Nephron (organoid): Measurements from ENCODE around the gene C1QC.

Experiments used
- H3K27ac Mint-ChIP-seq, 3 experiments: 2 replicates each; pipeline ENCODE4 v1.8.0; 2020; ENCODE audit warnings: mixed read lengths in 3 of 3, mild to moderate bottlenecking in 2 of 3, moderate library complexity in 1 of 3
- H3K27me3 Mint-ChIP-seq: 2 replicates; pipeline ENCODE4 v1.8.0; 2021; ENCODE audit warnings: low read depth, mild to moderate bottlenecking, moderate library complexity, mixed read lengths
- H3K36me3 Mint-ChIP-seq: 2 replicates; pipeline ENCODE4 v1.8.0; 2020; ENCODE audit warnings: low read depth, mixed read lengths
- H3K4me1 Mint-ChIP-seq: 2 replicates; pipeline ENCODE4 v1.8.0; 2020; ENCODE audit warnings: mixed read lengths
- H3K4me3 Mint-ChIP-seq, 3 experiments: 2 replicates each; pipeline ENCODE4 v1.8.0; 2020; ENCODE audit warnings: mild to moderate bottlenecking in 3 of 3, mixed read lengths in 3 of 3, moderate library complexity in 2 of 3
- H3K9me3 Mint-ChIP-seq: 2 replicates; pipeline ENCODE4 v1.8.0; 2020; ENCODE audit warnings: mixed read lengths
- CTCF ChIP-seq, 3 experiments: fragments of 200-600 bp; sonication (generic); IDR thresholded peaks; one replicate each; pipeline ENCODE4 v1.5.0; 2021; ENCODE audit warnings: antibody characterized with exemption in 3 of 3; ENCODE audit not compliant: unreplicated experiment in 3 of 3

The C1QC gene

GRCh38 chr1:22600071-22600816 lies 43.2 kb upstream of the C1QC start:
- Mint-ChIP-seq H3K27ac (no peak overlapping the region), H3K36me3 (no peaks in the 10 kb centered on the region), H3K27me3 (peaks cover 68% of the 10 kb centered on the region), H3K9me3 (no peaks in the 10 kb centered on the region), H3K4me3 (no peak overlapping the region), H3K4me1 (no peaks in the 10 kb centered on the region)
- no peak for TF ChIP-seq CTCF (IDR thresholded peaks at IDR 0.05; ENCODE audit: unreplicated experiment in 3 of 3)

GRCh38 chr1:22600817-22601605 lies 42.4 kb upstream of the C1QC start:
- no peak for TF ChIP-seq CTCF (IDR thresholded peaks at IDR 0.05; ENCODE audit: unreplicated experiment in 3 of 3)
- H3K27ac Mint-ChIP-seq, result no peak overlapping the region
- H3K9me3 Mint-ChIP-seq, result no peaks in the 10 kb centered on the region
- no peaks in the 10 kb centered on the region for H3K4me1 Mint-ChIP-seq
- peaks cover 68% of the 10 kb centered on the region for H3K27me3 Mint-ChIP-seq
- H3K36me3 Mint-ChIP-seq, result no peaks in the 10 kb centered on the region
- H3K4me3 Mint-ChIP-seq, result no peak overlapping the region

GRCh38 chr1:22601610-22602009 lies 41.8 kb upstream of the C1QC start:
- H3K4me1 Mint-ChIP-seq, result no peaks in the 10 kb centered on the region
- H3K9me3 Mint-ChIP-seq, result no peaks in the 10 kb centered on the region
- H3K4me3 Mint-ChIP-seq, result no peak overlapping the region
- no peak overlapping the region for H3K27ac Mint-ChIP-seq
- peaks cover 70% of the 10 kb centered on the region for H3K27me3 Mint-ChIP-seq
- no peaks in the 10 kb centered on the region for H3K36me3 Mint-ChIP-seq
- TF ChIP-seq CTCF (IDR thresholded peaks at IDR 0.05; ENCODE audit: unreplicated experiment in 3 of 3), result no peak

GRCh38 chr1:22602060-22602740 lies 41.2 kb upstream of the C1QC start:
- H3K27me3 Mint-ChIP-seq, result peaks cover 70% of the 10 kb centered on the region
- H3K9me3 Mint-ChIP-seq, result no peaks in the 10 kb centered on the region
- no peak overlapping the region for H3K27ac Mint-ChIP-seq
- H3K4me3 Mint-ChIP-seq, result no peak overlapping the region
- no peak for TF ChIP-seq CTCF (IDR thresholded peaks at IDR 0.05; ENCODE audit: unreplicated experiment in 3 of 3)
- no peaks in the 10 kb centered on the region for H3K4me1 Mint-ChIP-seq
- no peaks in the 10 kb centered on the region for H3K36me3 Mint-ChIP-seq

- H3K9me3 Mint-ChIP-seq, result no peaks in the 10 kb centered on the region
- H3K27ac Mint-ChIP-seq, result no peak overlapping the region
- TF ChIP-seq CTCF (IDR thresholded peaks at IDR 0.05; ENCODE audit: unreplicated experiment in 3 of 3), result no peak
- no peak overlapping the region for H3K4me3 Mint-ChIP-seq
- no peaks in the 10 kb centered on the region for H3K4me1 Mint-ChIP-seq
- no peaks in the 10 kb centered on the region for H3K36me3 Mint-ChIP-seq
- peaks cover 90% of the 10 kb centered on the region for H3K27me3 Mint-ChIP-seq
Measured at GRCh38 chr1:22606161-22606560, 37.3 kb upstream of the C1QC start.
